ENCODE measurements around the gene RBM6. TPM values are rescaled to one million over a fixed set of nuclear protein-coding genes. Genes with fewer than 3 reads are reported as not detected.

Gene RBM6
- polyA plus RNA-seq, 1 experiment = 62.8 TPM

DNA sequence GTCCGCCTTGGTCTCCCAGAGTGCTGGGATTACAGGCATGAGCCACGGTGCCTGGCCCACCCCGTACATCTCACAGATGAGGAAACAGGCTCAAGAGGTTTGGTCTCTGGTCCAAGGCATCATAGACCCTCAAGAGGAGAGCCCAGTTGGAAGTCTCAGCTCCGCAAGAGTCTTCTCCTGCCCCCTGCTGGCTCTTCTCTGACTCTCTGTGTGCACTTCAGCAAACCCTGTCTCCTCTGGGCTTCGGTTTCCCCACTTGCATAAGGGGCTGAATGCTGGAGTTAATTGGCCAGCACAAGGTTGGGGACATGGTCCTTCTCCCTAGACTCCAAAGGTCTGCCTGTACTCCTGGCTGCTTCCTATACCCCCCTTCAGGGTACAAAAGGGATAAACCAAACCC, 40.1 kb upstream of the RBM6 start:
- ChIA-PET CTCF (interaction anchor here (0.6 kb wide), 2 partner anchors 30 to 196 kb away, joined by 6 to 8 read pairs; partner anchors contain the start of gene MON1A), POLR2A (no interaction called here)

DNA sequence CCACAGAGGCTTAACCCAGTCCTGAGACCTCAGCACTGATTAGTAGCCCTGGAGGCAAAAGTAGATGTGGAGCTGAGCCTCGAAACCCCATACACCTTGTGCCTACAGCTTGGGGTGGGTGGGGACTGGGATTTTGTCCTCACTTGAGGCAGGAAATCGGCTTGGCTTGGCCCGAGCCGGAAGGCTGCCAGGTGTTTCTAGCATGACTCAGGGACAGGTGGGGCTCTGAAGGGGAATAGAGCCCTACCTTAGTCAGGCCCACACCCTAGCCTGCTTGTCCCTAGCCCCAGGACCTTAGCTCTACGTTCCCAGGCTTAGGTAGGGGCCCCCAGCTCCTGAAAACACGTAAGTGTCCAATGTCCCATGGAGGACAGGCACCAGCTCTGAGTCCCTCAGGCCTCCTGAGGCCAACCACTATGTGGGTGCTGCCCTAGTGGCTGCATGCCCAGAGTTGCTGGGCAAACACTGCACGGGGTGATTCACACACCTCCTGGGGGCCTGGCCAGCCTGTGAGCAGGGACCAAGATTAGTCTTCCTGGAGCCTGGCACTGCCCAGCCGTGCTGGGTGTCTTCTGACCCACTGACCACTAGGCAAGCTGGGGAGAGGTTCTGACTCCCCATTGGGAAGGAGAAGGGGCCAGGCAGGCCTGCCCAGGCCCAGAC, 39.3 kb upstream of the RBM6 start:
- H3K4me3 ChIP-seq (ENCODE audit: low read depth, low read length) = no peak overlapping the region
- H3K9me3 ChIP-seq (ENCODE audit: control insufficient read depth, insufficient read depth, low read length) = no peaks in the 10 kb centered on the region; the same call in 1 of the 2 replicates
- POLR2A ChIA-PET = no interaction called here
- H3K27ac ChIP-seq (ENCODE audit: low read depth, low read length) = no peak overlapping the region
- no peak for DNase-seq (ENCODE audit: low read depth, low spot score)
- CTCF ChIA-PET = interaction anchor here (0.6 to 1.5 kb wide), 5 partner anchors 9 to 229 kb away, joined by 3 to 11 read pairs (median 8); partner anchors contain the start of gene MON1A
- TF ChIP-seq, protein P1, sequence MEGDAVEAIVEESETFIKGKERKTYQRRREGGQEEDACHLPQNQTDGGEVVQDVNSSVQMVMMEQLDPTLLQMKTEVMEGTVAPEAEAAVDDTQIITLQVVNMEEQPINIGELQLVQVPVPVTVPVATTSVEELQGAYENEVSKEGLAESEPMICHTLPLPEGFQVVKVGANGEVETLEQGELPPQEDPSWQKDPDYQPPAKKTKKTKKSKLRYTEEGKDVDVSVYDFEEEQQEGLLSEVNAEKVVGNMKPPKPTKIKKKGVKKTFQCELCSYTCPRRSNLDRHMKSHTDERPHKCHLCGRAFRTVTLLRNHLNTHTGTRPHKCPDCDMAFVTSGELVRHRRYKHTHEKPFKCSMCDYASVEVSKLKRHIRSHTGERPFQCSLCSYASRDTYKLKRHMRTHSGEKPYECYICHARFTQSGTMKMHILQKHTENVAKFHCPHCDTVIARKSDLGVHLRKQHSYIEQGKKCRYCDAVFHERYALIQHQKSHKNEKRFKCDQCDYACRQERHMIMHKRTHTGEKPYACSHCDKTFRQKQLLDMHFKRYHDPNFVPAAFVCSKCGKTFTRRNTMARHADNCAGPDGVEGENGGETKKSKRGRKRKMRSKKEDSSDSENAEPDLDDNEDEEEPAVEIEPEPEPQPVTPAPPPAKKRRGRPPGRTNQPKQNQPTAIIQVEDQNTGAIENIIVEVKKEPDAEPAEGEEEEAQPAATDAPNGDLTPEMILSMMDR (IDR thresholded peaks at IDR 0.05; ENCODE audit: low read depth, low read length) = no peak
- no peaks in the 10 kb centered on the region for H3K27me3 ChIP-seq (ENCODE audit: control insufficient read depth, insufficient read depth, low read length)

More for the DNA sequence above, 40.1 kb upstream of the RBM6 start:
- Histone ChIP-seq H3K27ac (ENCODE audit: low read depth, low read length) (no peak overlapping the region), H3K4me3 (ENCODE audit: low read depth, low read length) (no peak overlapping the region), H3K27me3 (ENCODE audit: control insufficient read depth, insufficient read depth, low read length) (no peaks in the 10 kb centered on the region), H3K9me3 (ENCODE audit: control insufficient read depth, insufficient read depth, low read length) (no peaks in the 10 kb centered on the region; the same call in 1 of the 2 replicates)
- TF ChIP-seq, protein P1 (IDR thresholded peaks at IDR 0.05; ENCODE audit: low read depth, low read length) = no peak
- DNase-seq (ENCODE audit: low read depth, low spot score) = no peak

DNA sequence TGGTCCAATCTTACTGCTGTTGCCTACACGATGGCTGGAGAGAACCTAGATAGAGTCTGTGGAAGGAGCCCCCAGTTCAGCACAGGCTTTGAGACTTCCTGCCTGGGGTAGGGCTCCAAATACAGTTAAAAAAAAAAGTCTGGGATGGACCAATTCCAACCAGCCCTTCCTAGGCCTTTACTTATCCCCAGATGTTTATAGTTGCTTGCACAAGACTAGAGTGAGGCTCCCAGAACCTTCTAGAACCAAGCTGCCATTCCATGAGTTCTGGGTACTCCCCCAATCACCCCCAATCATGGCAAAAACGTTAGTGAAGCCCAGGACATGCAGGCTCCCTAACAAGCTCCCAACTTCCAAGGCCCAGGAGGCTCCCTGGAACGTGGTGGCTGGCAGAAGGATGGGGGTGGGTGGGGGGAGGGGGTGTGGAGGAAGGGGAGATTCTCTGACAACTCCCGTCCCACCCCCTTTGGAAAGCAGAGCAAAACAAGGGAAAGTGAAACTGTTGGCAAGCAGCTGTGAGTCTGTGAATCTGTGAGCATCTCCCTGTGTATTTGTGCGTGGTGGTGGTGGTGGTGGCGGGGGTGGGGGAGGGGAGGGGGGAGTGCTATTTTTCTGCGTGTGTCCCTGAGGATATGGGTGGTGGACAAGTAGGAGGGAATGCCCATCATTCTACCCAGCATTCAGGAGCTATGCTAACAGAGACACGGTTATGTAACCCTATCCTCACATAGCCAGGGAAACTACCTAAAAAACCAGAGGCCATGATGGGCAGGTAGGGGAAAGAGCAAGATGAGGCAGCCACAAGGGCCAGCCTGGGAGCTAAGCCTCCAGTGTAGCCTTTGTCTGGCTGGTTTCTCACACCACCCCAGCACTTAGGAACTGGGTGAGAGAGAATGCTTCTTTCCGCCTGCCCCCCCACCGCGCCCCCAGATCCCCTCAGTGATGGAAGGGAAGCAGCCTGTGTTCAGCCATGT, 38.3 kb upstream of the RBM6 start:
- Histone ChIP-seq H3K27ac (ENCODE audit: low read depth, low read length) (no peak overlapping the region), H3K4me3 (ENCODE audit: low read depth, low read length) (no peak overlapping the region), H3K9me3 (ENCODE audit: control insufficient read depth, insufficient read depth, low read length) (no peaks in the 10 kb centered on the region; the same call in 1 of the 2 replicates), H3K27me3 (ENCODE audit: control insufficient read depth, insufficient read depth, low read length) (no peaks in the 10 kb centered on the region)
- ChIA-PET CTCF (interaction anchor here (0.7 to 1.5 kb wide), 3 partner anchors 10 to 66 kb away, joined by 3 to 4 read pairs (median 3); no protein-coding TSS in a partner anchor), POLR2A (interaction anchor here (0.6 to 1.1 kb wide), 2 partner anchors 44 to 285 kb away, joined by 3 to 6 read pairs; no protein-coding TSS in a partner anchor)
- TF ChIP-seq, protein P1 (IDR thresholded peaks at IDR 0.05; ENCODE audit: low read depth, low read length) = no peak
- no peak for DNase-seq (ENCODE audit: low read depth, low spot score)

DNA sequence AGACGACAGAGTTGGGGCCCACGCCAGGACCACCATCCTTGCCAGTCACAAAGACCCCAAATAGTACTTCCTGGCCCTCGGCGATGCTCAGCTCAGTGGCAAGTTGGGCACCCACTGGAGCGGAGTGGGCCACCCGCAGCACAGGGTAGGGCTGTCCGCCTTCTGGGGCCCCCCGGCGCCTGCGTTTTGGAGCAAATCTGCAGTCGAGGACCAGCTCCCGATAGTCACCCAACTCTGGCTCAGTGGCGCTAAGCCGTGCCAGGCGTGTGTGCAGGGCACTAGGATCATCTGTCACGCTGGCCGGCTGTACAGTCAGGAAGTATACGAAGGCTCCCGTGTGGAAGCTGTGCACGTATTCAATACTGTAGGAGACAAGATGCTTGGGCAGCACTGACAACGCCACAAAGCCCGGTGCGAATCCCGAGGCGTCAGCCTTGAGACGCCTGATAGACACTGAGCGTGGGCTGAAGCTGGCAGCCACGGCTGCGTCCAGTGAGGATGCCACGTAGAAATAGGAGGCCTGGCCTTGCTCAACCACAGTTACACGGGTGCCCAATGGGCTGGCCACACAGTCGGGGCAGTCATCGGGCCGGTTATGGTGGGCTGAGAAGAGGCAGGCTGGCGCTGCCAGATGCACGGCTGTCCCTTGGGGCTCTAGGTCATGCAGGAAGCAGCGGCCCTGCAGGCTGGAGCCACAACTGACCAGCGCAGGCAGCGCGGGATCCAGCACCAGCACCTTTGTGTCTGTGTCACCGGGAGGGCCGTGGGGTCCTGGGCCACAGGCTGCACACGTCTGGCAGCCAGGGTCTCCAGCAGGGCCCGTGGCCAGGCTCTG, 37.2 kb upstream of the RBM6 start:
- H3K9me3 ChIP-seq (ENCODE audit: control insufficient read depth, insufficient read depth, low read length) = no peaks in the 10 kb centered on the region; the same call in 1 of the 2 replicates
- H3K27me3 ChIP-seq (ENCODE audit: control insufficient read depth, insufficient read depth, low read length) = no peaks in the 10 kb centered on the region
- H3K4me3 ChIP-seq (ENCODE audit: low read depth, low read length) = no peak overlapping the region
- DNase-seq (ENCODE audit: low read depth, low spot score) = no peak
- TF ChIP-seq, protein P1 (IDR thresholded peaks at IDR 0.05; ENCODE audit: low read depth, low read length) = no peak
- ChIA-PET POLR2A (interaction anchor here (1.1 kb wide), 1 partner anchor 45 kb away, joined by 6 read pairs; no protein-coding TSS in a partner anchor), CTCF (interaction anchor here (0.7 to 1.5 kb wide), 3 partner anchors 11 to 67 kb away, joined by 3 to 4 read pairs (median 3); no protein-coding TSS in a partner anchor)
- H3K27ac ChIP-seq (ENCODE audit: low read depth, low read length) = no peak overlapping the region

All from AG04450 (cell line).